Gastroesophageal sphincter (tissue), 4 donors: ENCODE data around the gene ZC3H7A. TPM values are rescaled to one million over a fixed set of nuclear protein-coding genes. Genes with fewer than 3 reads are reported as not detected.
A peak's percentile ranks its signal among the peaks of the same experiment; 100 is the strongest.

ENCODE experiments used
- ATAC-seq: fragments of 150-250 bp; one replicate; pipeline ENCODE4 v1.9.1; 2016; ENCODE audit warnings: mild to moderate bottlenecking, moderate library complexity
- H3K27ac ChIP-seq, 4 donors: fragments of 200-600 bp; sonication (generic) in 3 of 4; 1 replicate in 3 of 4; 2 replicates in 1 of 4; pipeline ENCODE4 v1.5.1; 2016 to 2019
- H3K27me3 ChIP-seq: fragments of 200-600 bp; sonication (generic); one replicate; pipeline ENCODE4 v1.5.1; 2019
- H3K36me3 ChIP-seq, 2 donors: fragments of 200-600 bp; sonication (generic); one replicate each; pipeline ENCODE4 v1.5.1; 2019; ENCODE audit warnings: control low read depth in 1 of 2
- H3K4me1 ChIP-seq, 3 donors: fragments of 200-600 bp; sonication (generic); 1 replicate in 2 of 3; 2 replicates in 1 of 3; pipeline ENCODE4 v1.5.1; 2016 to 2019; ENCODE audit warnings: control low read depth in 2 of 3
- H3K4me3 ChIP-seq, 2 donors: fragments of 200-600 bp; sonication (generic); one replicate each; pipeline ENCODE4 v1.5.1; 2019; ENCODE audit warnings: mild to moderate bottlenecking in 1 of 2, moderate library complexity in 1 of 2
- H3K9me3 ChIP-seq, 3 donors: fragments of 200-600 bp; sonication (generic); one replicate each; pipeline ENCODE4 v1.5.1; 2017 to 2019; ENCODE audit warnings: control low read depth in 2 of 3
- EP300 ChIP-seq: sonication (generic); formaldehyde crosslinking; IDR thresholded peaks from one replicate; pipeline ENCODE4 v1.6.1; 2017; ENCODE audit warnings: antibody characterized with exemption, mild to moderate bottlenecking
- POLR2A ChIP-seq, 2 donors: fragments of 450-650 bp; IDR thresholded peaks; one replicate each; pipeline ENCODE4 v1.6.1; 2017; ENCODE audit warnings: antibody characterized with exemption in 2 of 2, mild to moderate bottlenecking in 2 of 2, moderate library complexity in 1 of 2
- POLR2AphosphoS5 ChIP-seq: sonication (generic); formaldehyde crosslinking; IDR thresholded peaks from one replicate; pipeline ENCODE4 v1.6.1; 2017; ENCODE audit warnings: antibody characterized with exemption
- WGBS, 2 donors: methylation state at CpG; one replicate each; pipeline ENCODE4 v1.1.5; 2018; ENCODE audit warnings: low coverage in 1 of 2; 5-methylcytosine and 5-hydroxymethylcytosine counted together
- total RNA-seq, 4 donors: library from RNA; depleted of rRNA; stranded (reverse); fragments of >200 nt; gene quantifications; one replicate each; pipeline ENCODE4 v1.1.0, GENCODE V29; 2016
- TF ChIP-seq, protein P1 (sequence below), 4 experiments: fragments of 200-600 bp in 2 of 4; fragments of 450-650 bp in 2 of 4; sonication (generic) in 1 of 4; IDR thresholded peaks; one replicate each; pipeline ENCODE4 v1.5.1; 2017 to 2019; ENCODE audit warnings: antibody characterized with exemption in 4 of 4, mild to moderate bottlenecking in 2 of 4, moderate library complexity in 2 of 4

Gene ZC3H7A
- total RNA-seq, 4 donors from 2014 or later = 55.5 to 78.9 (median 68.4) TPM

DNA sequence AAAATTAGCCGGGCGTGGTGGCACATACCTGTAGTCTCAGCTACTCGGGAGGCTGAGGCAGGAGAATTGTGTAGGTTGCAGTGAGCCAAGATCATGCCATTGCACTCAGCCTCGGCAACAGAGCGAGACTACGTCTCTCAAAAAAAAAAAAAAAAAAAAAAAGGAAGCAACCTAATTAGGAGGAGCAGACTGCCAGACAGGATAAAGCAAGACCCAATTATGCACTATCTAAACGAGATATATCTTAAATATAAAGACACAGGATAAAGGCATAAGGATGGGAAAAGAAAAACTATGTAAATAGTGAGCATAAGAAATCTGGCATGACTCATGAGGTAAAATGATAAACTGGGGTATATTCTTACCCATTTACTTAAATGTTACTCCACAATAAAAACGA lies 59.3 kb downstream of the ZC3H7A start:
- Histone ChIP-seq H3K9me3 (no peaks in the 10 kb centered on the region), H3K27ac (no peak overlapping the region), H3K36me3 (peaks cover 0 to 38% of the 10 kb centered on the region in 2 donors), H3K4me3 (no peak overlapping the region), H3K27me3 (no peaks in the 10 kb centered on the region), H3K4me1 (peaks cover 10 to 90% (median 14%) of the 10 kb centered on the region in 3 donors)
- 55 to 71% methylated on average over 6 to 7 of the region's 8 CpGs for WGBS, 2 donors
- ATAC-seq = no peak
- TF ChIP-seq POLR2A (IDR thresholded peaks at IDR 0.05) (no peak), EP300 (no peak), POLR2AphosphoS5 (no peak)
- TF ChIP-seq, protein P1, sequence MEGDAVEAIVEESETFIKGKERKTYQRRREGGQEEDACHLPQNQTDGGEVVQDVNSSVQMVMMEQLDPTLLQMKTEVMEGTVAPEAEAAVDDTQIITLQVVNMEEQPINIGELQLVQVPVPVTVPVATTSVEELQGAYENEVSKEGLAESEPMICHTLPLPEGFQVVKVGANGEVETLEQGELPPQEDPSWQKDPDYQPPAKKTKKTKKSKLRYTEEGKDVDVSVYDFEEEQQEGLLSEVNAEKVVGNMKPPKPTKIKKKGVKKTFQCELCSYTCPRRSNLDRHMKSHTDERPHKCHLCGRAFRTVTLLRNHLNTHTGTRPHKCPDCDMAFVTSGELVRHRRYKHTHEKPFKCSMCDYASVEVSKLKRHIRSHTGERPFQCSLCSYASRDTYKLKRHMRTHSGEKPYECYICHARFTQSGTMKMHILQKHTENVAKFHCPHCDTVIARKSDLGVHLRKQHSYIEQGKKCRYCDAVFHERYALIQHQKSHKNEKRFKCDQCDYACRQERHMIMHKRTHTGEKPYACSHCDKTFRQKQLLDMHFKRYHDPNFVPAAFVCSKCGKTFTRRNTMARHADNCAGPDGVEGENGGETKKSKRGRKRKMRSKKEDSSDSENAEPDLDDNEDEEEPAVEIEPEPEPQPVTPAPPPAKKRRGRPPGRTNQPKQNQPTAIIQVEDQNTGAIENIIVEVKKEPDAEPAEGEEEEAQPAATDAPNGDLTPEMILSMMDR (IDR thresholded peaks at IDR 0.05) = no peak

DNA sequence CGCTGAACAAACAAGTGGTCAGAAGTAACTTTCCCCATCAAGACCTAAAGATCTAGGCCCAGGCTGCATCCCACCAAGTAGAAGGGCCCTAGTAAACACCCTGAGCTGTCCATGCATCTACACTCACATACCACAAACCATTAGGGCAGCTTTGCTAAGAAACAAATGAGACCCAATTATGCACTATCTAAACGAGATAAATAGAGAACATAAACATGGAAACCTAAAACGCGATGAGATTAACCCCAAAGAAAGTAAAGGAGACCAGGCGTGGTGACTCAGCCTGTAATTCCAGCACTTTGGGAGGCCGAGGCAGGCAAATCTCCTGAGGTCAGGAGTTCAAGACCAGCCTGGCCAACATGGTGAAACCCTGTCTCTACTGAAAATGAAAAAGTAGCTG lies 60.2 kb downstream of the ZC3H7A start:
- H3K4me1 ChIP-seq = peaks cover 10 to 90% (median 14%) of the 10 kb centered on the region in 3 donors
- TF ChIP-seq, protein P1 (IDR thresholded peaks at IDR 0.05) = no peak
- no peak for TF ChIP-seq POLR2AphosphoS5
- H3K36me3 ChIP-seq = peaks cover 0 to 46% of the 10 kb centered on the region in 2 donors
- H3K27me3 ChIP-seq = no peaks in the 10 kb centered on the region
- H3K4me3 ChIP-seq = no peak overlapping the region
- WGBS, 2 donors = 71 to 90% methylated on average over 2 to 6 of the region's 6 CpGs
- peak overlapping the region in 1 of 4 donors; percentile 67 for H3K27ac ChIP-seq
- no peaks in the 10 kb centered on the region for H3K9me3 ChIP-seq
- no peak for ATAC-seq

DNA sequence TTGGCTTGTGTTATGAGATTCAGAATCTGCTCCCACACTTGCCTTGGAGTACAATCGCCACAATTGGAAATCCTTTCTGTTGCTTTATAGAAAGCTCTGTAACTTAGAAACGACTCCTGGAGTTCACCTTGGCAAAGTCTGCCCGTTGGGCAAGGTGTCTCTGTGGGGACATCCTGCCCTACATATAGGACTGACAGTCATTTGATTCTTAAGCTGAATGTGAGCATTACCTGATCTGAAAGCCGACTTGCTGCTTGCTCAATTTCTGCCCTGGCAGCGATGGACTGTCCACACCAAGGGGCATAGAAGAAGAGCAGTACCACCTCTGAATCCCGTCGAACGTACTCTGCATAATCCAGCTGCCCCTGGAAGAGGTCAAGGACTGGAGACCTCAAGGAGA lies 61.3 kb downstream of the ZC3H7A start:
- Histone ChIP-seq H3K9me3 (no peaks in the 10 kb centered on the region), H3K36me3 (peaks cover 0 to 54% of the 10 kb centered on the region in 2 donors), H3K4me1 (peaks cover 10 to 88% (median 14%) of the 10 kb centered on the region in 3 donors), H3K27me3 (no peaks in the 10 kb centered on the region), H3K27ac (peak overlapping the region in 3 of 4 donors; percentile 34 to 67 (median 45)), H3K4me3 (no peak overlapping the region)
- ATAC-seq = no peak
- 57 to 74% methylated on average over 4 to 7 of the region's 8 CpGs for WGBS, 2 donors
- TF ChIP-seq EP300 (no peak), POLR2AphosphoS5 (no peak), POLR2A (IDR thresholded peaks at IDR 0.05) (no peak)
- TF ChIP-seq, protein P1 (IDR thresholded peaks at IDR 0.05) = no peak

DNA sequence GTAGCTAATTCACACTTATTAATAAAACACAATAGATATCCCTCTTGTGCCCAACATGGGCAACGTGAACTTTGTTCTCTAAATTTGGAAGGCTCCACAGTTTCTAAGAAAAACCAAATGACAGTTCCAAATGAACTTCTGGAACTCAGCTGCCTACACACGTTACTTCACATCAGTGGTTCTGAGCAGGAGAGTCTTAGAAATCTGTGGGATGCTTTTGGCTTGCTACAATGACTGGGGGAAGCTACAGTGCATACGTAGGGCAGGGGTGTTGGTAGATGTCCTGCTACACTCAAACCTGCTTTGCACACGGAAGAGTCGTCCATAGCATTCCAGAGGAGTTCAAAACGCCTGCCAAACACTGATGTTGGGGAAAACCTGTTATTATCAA lies 62.4 kb downstream of the ZC3H7A start:
- Histone ChIP-seq H3K27ac (peak overlapping the region; percentile 36 to 67 (median 48)), H3K4me1 (peaks cover 10 to 85% (median 14%) of the 10 kb centered on the region in 3 donors)

More for the DNA sequence above, 62.4 kb downstream of the ZC3H7A start:
- 27 to 34% methylated on average over 5 to 6 of the region's 6 CpGs for WGBS, 2 donors
- no peaks in the 10 kb centered on the region for H3K9me3 ChIP-seq
- no peaks in the 10 kb centered on the region for H3K27me3 ChIP-seq
- H3K36me3 ChIP-seq = peaks cover 0 to 63% of the 10 kb centered on the region in 2 donors
- TF ChIP-seq POLR2A (IDR thresholded peaks at IDR 0.05) (no peak), POLR2AphosphoS5 (no peak), EP300 (no peak)
- TF ChIP-seq, protein P1 (IDR thresholded peaks at IDR 0.05) = no peak
- no peak for ATAC-seq
- no peak overlapping the region for H3K4me3 ChIP-seq
